Measurements from ENCODE around the gene DAP3. TPM values are rescaled to one million over a fixed set of nuclear protein-coding genes. Genes with fewer than 3 reads are reported as not detected.
"Not testable (repeated sequence)": the region's sequence is repeated elsewhere in the genome, so short reads cannot be mapped to it uniquely, and the experiment has no call there.

DAP3 gene
- total RNA-seq, 1 experiment from 2014 or later = 104 TPM

- not testable (repeated sequence) for H3K27me3 ChIP-seq (ENCODE audit: control insufficient read depth, insufficient read depth, low read length); H3K4me3 ChIP-seq (ENCODE audit: insufficient read depth, low read depth, low read length); DNase-seq; H3K36me3 ChIP-seq (replicated peaks; ENCODE audit: control insufficient read depth, insufficient read depth, low read length)
These were observed 29.7 kb downstream of the DAP3 start for GRCh38 chr1:155718524-155719115.

DNA sequence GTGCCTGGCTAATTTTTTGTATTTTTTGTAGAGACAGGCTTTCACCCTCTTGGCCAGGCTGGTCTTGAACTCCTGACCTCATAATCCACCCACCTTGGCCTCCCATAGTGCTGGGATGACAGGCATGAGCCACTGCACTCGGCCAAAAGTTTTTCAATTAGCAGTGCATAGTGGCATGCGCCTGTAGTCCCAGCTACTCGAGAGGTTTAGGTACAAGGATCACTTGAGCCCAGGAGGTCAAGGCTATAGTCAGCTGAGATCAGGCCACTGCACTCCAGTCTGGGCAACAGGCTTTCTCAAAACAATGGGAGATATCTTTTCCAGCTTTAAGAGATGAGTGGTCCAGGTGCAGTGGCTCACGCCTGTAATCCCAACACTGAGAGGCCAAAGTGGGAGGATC lies 30.8 kb downstream of the DAP3 start:
- Histone ChIP-seq H3K36me3 (replicated peaks; ENCODE audit: control insufficient read depth, insufficient read depth, low read length) (peaks cover 7% of the 10 kb centered on the region), H3K4me3 (ENCODE audit: insufficient read depth, low read depth, low read length) (no peak overlapping the region), H3K27me3 (ENCODE audit: control insufficient read depth, insufficient read depth, low read length) (no peaks in the 10 kb centered on the region)
- DNase-seq = no peak

DNA sequence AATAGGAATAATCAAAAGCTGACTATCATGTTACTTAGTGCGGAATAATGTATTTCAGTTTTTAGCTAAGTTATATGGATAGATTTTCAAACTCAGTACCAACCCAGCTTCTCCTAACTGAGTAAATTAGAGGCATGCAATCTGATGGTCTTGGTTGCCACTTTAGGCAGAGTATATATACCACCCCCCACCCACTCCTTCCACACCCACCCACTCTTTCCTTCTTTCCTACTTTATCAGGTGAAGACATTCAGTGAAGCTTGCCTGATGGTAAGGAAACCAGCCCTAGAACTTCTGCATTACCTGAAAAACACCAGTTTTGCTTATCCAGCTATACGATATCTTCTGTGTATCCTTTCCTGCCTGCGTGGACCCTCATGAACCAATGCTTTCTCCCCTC lies 36.3 kb downstream of the DAP3 start:
- Histone ChIP-seq H3K4me3 (ENCODE audit: insufficient read depth, low read depth, low read length) (no peak overlapping the region), H3K27me3 (ENCODE audit: control insufficient read depth, insufficient read depth, low read length) (no peaks in the 10 kb centered on the region), H3K36me3 (replicated peaks; ENCODE audit: control insufficient read depth, insufficient read depth, low read length) (peaks cover 13% of the 10 kb centered on the region)
- DNase-seq = no peak

DNA sequence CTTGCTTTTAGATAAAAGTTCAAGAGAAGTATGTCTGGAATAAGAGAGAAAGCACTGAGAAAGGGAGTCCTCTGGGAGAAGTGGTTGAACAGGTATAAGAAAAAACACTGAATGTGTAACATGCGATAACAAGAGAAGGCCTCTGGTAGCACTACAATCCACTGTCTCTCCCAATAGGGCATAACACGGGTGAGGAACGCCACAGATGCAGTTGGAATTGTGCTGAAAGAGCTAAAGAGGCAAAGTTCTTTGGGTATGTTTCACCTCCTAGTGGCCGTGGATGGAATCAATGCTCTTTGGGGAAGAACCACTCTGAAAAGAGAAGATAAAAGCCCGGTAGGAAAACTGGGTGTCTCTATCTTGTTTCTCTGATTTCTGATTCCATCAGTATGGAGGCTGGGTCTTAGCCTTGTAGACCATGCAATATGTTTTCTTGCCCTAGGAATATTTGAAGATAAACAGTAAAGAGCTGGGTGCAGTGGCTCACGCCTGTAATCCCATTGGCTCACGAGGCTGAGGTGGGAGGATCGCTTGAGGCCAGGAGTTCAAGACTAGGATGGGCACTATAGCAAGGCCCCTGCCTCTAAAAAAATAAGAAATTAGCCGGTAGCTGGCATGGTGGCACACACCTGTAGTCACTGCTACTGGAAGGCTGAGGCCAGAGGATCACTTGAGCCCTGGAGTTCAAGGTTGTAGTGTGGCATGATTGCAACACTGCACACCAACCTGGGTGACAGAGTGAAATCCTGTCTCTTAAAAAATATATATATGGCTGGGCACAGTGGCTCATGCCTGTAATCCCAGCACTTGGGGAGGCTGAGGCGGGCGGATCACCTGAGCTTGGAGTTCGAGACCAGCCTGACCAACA lies 40.4 kb downstream of the DAP3 start:
- Histone ChIP-seq H3K4me3 (ENCODE audit: insufficient read depth, low read depth, low read length) (no peak overlapping the region), H3K27me3 (ENCODE audit: control insufficient read depth, insufficient read depth, low read length) (no peaks in the 10 kb centered on the region), H3K36me3 (replicated peaks; ENCODE audit: control insufficient read depth, insufficient read depth, low read length) (peaks cover 23% of the 10 kb centered on the region)
- peak; percentile 61 for DNase-seq

DNA sequence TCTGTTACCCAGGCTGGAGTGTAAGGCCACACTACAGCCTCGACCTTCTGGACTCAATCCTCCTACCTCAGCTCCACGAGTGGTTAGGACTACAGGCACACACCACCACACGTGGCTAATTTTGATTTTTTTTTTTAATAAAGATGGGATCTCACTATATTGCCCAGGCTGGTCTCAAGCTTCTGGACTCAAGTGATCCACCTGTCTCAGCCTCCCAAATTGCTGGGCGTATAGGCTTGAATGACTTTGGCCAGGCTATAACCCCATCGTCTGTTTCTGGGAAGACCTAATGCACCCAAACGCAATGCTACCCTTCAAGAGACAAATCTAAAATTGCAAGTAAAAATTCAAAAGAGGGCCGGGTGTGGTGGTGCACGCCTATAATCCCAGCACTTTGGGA lies 52.1 kb downstream of the DAP3 start:
- Histone ChIP-seq H3K4me3 (ENCODE audit: insufficient read depth, low read depth, low read length) (no peak overlapping the region), H3K36me3 (replicated peaks; ENCODE audit: control insufficient read depth, insufficient read depth, low read length) (peaks cover 12% of the 10 kb centered on the region), H3K27me3 (ENCODE audit: control insufficient read depth, insufficient read depth, low read length) (no peaks in the 10 kb centered on the region)
- DNase-seq = no peak

DNA sequence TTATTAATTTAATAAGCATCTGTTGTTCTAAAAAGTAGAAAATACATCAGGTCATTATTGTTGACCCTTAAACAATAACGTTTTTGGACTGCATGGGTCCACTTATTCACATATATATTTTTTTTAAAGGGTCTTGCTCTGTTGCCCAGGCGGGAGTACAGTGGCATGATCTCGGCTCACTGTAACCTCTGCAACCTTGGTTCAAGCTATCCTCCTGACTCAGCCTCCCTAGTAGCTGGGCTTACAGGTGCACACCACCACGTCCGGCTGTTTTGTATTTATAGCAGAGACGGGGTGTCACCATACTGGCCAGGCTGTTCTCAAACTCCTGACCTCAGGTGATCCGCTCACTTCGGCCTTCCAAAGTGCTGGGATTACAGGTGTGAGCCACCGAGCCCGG lies 53.0 kb downstream of the DAP3 start:
- DNase-seq = no peak
- no peaks in the 10 kb centered on the region for H3K27me3 ChIP-seq (ENCODE audit: control insufficient read depth, insufficient read depth, low read length)
- H3K36me3 ChIP-seq (replicated peaks; ENCODE audit: control insufficient read depth, insufficient read depth, low read length) = peaks cover 6% of the 10 kb centered on the region
- no peak overlapping the region for H3K4me3 ChIP-seq (ENCODE audit: insufficient read depth, low read depth, low read length)

GRCh38 chr1:155744711-155745283 lies 55.9 kb downstream of the DAP3 start:
- no peaks in the 10 kb centered on the region for H3K27me3 ChIP-seq (ENCODE audit: control insufficient read depth, insufficient read depth, low read length)
- H3K36me3 ChIP-seq (replicated peaks; ENCODE audit: control insufficient read depth, insufficient read depth, low read length) = peaks cover 3% of the 10 kb centered on the region; the same call in 1 of the 2 replicates
- no peak for DNase-seq
- peak overlapping the region; percentile 77 for H3K4me3 ChIP-seq (ENCODE audit: insufficient read depth, low read depth, low read length)

DNA sequence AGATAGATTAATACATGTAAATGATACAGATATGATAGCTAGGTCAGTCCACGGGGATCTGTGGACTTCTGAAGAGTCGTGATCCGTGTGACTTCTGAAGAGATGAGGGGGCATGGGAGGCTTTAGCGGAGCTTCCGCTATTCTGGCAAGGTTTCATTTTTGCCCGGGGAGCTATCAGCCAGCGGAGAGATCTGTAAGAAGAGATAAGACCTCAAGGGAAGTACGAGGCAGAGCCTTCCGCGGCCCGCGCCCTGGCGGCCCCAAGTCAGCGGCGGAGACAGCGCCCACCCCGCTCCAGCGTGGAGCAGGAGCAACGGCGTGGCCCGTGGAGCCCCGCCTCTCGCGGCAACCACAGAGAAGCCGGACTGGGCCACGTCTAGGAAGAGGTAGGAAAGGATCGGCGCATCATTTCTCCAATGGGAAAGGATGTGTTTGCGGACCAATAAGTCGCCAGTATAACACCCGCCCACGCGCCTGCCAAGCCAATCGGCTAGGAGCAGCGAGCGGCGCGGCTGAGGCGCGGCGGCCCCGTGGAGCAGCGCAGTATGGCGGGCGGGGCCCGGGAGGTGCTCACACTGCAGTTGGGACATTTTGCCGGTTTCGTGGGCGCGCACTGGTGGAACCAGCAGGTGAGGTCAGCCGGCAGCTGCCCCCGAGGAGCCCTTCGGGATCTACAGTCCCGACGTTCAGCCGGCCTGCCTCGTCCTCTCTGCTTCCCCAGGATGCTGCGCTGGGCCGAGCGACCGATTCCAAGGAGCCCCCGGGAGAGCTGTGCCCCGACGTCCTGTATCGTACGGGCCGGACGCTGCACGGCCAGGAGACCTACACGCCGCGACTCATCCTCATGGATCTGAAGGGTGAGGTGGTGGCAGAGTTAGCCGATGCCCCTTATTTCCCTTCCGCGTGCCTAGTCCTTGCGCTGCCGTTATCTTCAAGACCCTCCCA lies 56.7 kb downstream of the DAP3 start:
- peak overlapping the region; percentile 77 for H3K4me3 ChIP-seq (ENCODE audit: insufficient read depth, low read depth, low read length)
- H3K27me3 ChIP-seq (ENCODE audit: control insufficient read depth, insufficient read depth, low read length); H3K36me3 ChIP-seq (replicated peaks; ENCODE audit: control insufficient read depth, insufficient read depth, low read length): not testable (repeated sequence)
- peak; percentile 85 for DNase-seq

DNA sequence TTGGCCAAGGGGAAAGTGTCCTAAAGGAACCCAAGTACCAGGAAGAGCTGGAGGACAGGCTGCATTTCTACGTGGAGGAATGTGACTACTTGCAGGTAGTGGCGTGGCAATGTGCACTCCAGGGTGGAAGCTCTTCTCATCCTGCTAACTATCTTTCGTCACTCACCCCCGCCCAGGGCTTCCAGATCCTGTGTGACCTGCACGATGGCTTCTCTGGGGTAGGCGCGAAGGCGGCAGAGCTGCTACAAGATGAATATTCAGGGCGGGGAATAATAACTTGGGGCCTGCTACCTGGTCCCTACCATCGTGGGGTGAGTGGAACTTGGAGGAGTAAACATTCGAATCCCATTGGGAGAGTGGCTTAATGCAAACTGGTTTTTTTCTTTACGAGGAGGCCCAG lies 58.7 kb downstream of the DAP3 start:
- H3K36me3 ChIP-seq (replicated peaks; ENCODE audit: control insufficient read depth, insufficient read depth, low read length); H3K27me3 ChIP-seq (ENCODE audit: control insufficient read depth, insufficient read depth, low read length); H3K4me3 ChIP-seq (ENCODE audit: insufficient read depth, low read depth, low read length); DNase-seq: not testable (repeated sequence)

GRCh38 chr1:155748141-155748540 lies 59.2 kb downstream of the DAP3 start:
- H3K4me3 ChIP-seq (ENCODE audit: insufficient read depth, low read depth, low read length); H3K27me3 ChIP-seq (ENCODE audit: control insufficient read depth, insufficient read depth, low read length); H3K36me3 ChIP-seq (replicated peaks; ENCODE audit: control insufficient read depth, insufficient read depth, low read length); DNase-seq: not testable (repeated sequence)

- DNase-seq; H3K27me3 ChIP-seq (ENCODE audit: control insufficient read depth, insufficient read depth, low read length); H3K4me3 ChIP-seq (ENCODE audit: insufficient read depth, low read depth, low read length): not testable (repeated sequence)
- H3K36me3 ChIP-seq (replicated peaks; ENCODE audit: control insufficient read depth, insufficient read depth, low read length) = peaks cover 31% of the 10 kb centered on the region
These were observed 70.1 kb downstream of the DAP3 start for GRCh38 chr1:155759017-155759416.

- no peak for DNase-seq
- Histone ChIP-seq H3K27me3 (ENCODE audit: control insufficient read depth, insufficient read depth, low read length) (no peaks in the 10 kb centered on the region), H3K4me3 (ENCODE audit: insufficient read depth, low read depth, low read length) (no peak overlapping the region), H3K36me3 (replicated peaks; ENCODE audit: control insufficient read depth, insufficient read depth, low read length) (peaks cover 33% of the 10 kb centered on the region)
These were observed 71.2 kb downstream of the DAP3 start for GRCh38 chr1:155759966-155760630.

GRCh38 chr1:155760751-155761475 lies 72.0 kb downstream of the DAP3 start:
- no peak overlapping the region for H3K4me3 ChIP-seq (ENCODE audit: insufficient read depth, low read depth, low read length)
- DNase-seq = no peak
- H3K36me3 ChIP-seq (replicated peaks; ENCODE audit: control insufficient read depth, insufficient read depth, low read length) = peaks cover 34% of the 10 kb centered on the region
- H3K27me3 ChIP-seq (ENCODE audit: control insufficient read depth, insufficient read depth, low read length) = no peaks in the 10 kb centered on the region

Data from H7 (cell line).